Lower lobe of right lung (tissue), 2 donors: ENCODE measurements around the gene GGT7. TPM values are rescaled to one million over a fixed set of nuclear protein-coding genes. Genes with fewer than 3 reads are reported as not detected.
"Not testable (repeated sequence)": the region's sequence is repeated elsewhere in the genome, so short reads cannot be mapped to it uniquely, and the experiment has no call there.

Experiments used
- ATAC-seq, 2 donors: fragments of 200-7000 bp; cut with Tn5 transposase; one replicate each; pipeline ENCODE4 v1.9.1; 2020 to 2022; ENCODE audit warnings: mild to moderate bottlenecking in 2 of 2, moderate library complexity in 2 of 2
- DNase-seq: peaks from one replicate; pipeline ENCODE4 v3.0.0-alpha.2; 2020
- H3K27ac ChIP-seq: fragments of 200-600 bp; one replicate; pipeline ENCODE4 v1.8.0; 2022
- H3K27me3 ChIP-seq: fragments of 200-600 bp; one replicate; pipeline ENCODE4 v1.8.0; 2022; ENCODE audit warnings: low read depth
- H3K36me3 ChIP-seq: fragments of 200-600 bp; one replicate; pipeline ENCODE4 v1.8.0; 2022; ENCODE audit warnings: mild to moderate bottlenecking
- H3K4me1 ChIP-seq: fragments of 200-600 bp; one replicate; pipeline ENCODE4 v1.8.0; 2022
- H3K4me3 ChIP-seq: fragments of 200-600 bp; one replicate; pipeline ENCODE4 v1.8.0; 2022; ENCODE audit warnings: mild to moderate bottlenecking
- H3K9me3 ChIP-seq: fragments of 200-600 bp; one replicate; pipeline ENCODE4 v1.8.0; 2022
- intact Hi-C: fragments of 100-400 bp; cut with DNase I; formaldehyde crosslinking; loops from one replicate; pipeline ENCODE4 v1.11.0; 2022
- total RNA-seq: library from RNA; stranded (reverse); fragmentation: NEBNext Ultra II Directional; extraction: Animal tissue kit (Norgen Biotek cat#: 25700); gene quantifications from one replicate; pipeline ENCODE4 v1.2.1, GENCODE V29; 2021
- TF ChIP-seq, protein P1 (sequence below): fragments of 200-600 bp; IDR thresholded peaks from one replicate; pipeline ENCODE4 v1.8.0; 2022; ENCODE audit warnings: antibody characterized with exemption, mild to moderate bottlenecking
- donor health status: DM: no; HTN: yes; CAD: no; lungs with severe emphysema.

Gene GGT7
- total RNA-seq, 1 donor from 2014 or later: 24.0 TPM

DNA sequence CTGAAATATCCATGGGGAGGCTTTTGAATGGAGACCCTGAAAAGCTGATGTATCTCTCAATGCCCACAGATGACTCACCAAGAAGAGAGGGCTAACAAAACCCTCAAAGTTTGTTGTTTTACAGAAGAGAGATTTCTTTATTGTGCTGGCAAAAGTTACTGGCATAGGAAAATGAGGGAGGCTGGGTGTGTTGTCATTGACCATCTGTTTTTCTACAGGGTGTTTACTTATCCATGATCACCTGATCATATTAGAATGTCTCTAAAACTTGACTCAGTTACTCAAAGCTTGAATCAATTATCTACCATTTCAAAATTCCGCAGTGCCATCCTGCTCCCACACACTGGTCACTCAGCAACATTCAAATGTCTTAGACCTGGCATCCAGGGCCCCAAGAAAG is 57.0 kb downstream of the GGT7 start:
- TF ChIP-seq, protein P1, sequence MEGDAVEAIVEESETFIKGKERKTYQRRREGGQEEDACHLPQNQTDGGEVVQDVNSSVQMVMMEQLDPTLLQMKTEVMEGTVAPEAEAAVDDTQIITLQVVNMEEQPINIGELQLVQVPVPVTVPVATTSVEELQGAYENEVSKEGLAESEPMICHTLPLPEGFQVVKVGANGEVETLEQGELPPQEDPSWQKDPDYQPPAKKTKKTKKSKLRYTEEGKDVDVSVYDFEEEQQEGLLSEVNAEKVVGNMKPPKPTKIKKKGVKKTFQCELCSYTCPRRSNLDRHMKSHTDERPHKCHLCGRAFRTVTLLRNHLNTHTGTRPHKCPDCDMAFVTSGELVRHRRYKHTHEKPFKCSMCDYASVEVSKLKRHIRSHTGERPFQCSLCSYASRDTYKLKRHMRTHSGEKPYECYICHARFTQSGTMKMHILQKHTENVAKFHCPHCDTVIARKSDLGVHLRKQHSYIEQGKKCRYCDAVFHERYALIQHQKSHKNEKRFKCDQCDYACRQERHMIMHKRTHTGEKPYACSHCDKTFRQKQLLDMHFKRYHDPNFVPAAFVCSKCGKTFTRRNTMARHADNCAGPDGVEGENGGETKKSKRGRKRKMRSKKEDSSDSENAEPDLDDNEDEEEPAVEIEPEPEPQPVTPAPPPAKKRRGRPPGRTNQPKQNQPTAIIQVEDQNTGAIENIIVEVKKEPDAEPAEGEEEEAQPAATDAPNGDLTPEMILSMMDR: no peak
- intact Hi-C loops: no loop called here
- Histone ChIP-seq H3K27ac (no peak overlapping the region), H3K36me3 (no peaks in the 10 kb centered on the region), H3K4me1 (peaks cover 18% of the 10 kb centered on the region), H3K27me3 (no peaks in the 10 kb centered on the region), H3K4me3 (no peak overlapping the region), H3K9me3 (no peaks in the 10 kb centered on the region)
- no peak for DNase-seq
- no peak for ATAC-seq

DNA sequence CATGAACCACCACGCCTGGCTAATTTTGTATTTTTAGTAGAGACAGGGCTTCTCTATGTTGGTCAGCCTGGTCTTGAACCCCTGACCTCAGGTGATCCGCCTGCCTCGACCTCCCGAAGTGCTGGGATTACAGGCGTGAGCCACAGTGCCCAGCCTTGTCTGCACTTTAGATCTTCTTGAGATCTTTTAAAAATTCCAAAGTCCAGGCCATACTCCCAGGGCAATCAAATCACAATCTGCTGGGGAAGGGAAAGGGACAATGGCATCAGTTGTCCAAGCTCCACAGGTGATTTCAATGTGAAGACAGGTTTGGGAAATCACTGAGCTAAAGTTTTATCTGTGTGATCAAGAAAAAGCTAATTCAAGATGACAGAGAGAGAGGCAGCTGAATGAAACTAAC is 64.1 kb downstream of the GGT7 start:
- intact Hi-C loops: no loop called here
- Histone ChIP-seq H3K27me3 (no peaks in the 10 kb centered on the region), H3K36me3 (no peaks in the 10 kb centered on the region), H3K4me3 (no peak overlapping the region), H3K27ac (no peak overlapping the region), H3K9me3 (no peaks in the 10 kb centered on the region), H3K4me1 (peaks cover 26% of the 10 kb centered on the region)
- DNase-seq: no peak
- TF ChIP-seq, protein P1: no peak
- no peak for ATAC-seq

DNA sequence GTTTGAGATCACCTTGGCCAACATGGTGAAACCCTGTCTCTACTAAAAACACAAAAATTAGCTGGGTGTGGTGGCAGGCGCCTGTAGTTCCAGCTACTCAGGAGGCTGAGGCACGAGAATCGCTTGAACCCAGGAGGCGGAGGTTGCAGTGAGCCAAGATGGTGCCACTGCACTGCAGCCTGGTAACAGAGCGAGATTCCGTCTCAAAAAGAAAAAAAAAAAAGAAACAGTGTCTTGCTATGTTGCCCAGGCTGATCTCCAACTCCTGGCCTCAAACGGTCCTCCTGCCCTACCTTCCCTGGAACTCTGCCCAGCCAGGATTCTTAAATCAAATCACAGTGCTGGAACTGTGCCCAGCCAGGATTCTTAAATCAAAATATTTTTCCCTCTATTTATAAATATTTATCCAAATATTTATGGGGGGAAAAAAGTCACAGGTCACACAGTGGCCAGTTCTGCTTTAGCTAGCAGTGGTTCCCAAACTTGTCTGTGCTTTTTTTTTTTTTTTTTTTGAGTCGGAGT is 64.7 kb downstream of the GGT7 start:
- H3K27me3 ChIP-seq, intact Hi-C loops, H3K27ac ChIP-seq, H3K9me3 ChIP-seq, ATAC-seq, DNase-seq, H3K4me3 ChIP-seq, H3K36me3 ChIP-seq: not testable (repeated sequence)
- peaks cover 26% of the 10 kb centered on the region for H3K4me1 ChIP-seq

DNA sequence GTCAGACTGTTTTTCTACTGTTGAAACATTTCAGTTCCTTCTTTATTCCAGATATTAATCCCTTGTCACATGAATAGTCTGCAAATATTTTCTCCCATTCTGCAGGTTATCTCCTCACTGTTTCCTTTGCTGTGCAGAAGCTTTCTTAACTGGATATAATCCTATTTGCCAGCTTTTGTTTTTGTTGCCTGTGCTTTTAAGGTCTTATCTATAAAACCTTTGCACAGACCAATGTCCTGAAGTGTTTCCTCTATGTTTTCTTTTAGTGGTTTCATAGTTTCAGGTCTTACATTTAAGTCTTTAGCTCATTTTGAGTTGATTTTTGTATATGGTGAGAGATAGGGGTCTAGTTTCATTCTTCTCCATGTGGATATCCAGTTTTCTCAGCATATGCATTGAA is 66.4 kb downstream of the GGT7 start:
- H3K27me3 ChIP-seq: no peaks in the 10 kb centered on the region
- TF ChIP-seq, protein P1: no peak
- ATAC-seq (no peak), DNase-seq (no peak)
- no peaks in the 10 kb centered on the region for H3K9me3 ChIP-seq
- peaks cover 26% of the 10 kb centered on the region for H3K4me1 ChIP-seq
- no peaks in the 10 kb centered on the region for H3K36me3 ChIP-seq
- intact Hi-C loops: no loop called here
- no peak overlapping the region for H3K27ac ChIP-seq
- H3K4me3 ChIP-seq: no peak overlapping the region

DNA sequence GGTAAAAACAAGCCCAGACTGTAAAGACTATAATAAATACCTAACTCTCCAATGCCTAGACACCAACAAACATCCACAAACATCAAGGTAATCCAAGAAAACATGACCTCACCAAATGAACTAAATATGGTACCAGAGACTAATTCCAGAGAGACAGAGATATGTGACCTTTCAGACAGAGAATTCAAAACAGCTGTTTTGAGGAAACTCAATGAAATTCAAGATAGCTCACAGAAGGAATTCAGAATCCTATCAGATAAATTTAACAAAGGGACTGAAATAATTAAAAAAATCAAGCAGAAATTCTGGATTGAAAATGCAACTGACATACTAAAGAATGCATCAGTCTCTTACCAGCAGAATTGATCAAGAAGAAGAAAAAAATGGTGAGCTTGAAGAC is 73.8 kb downstream of the GGT7 start:
- DNase-seq (no peak), ATAC-seq (no peak)
- Histone ChIP-seq H3K9me3 (no peaks in the 10 kb centered on the region), H3K36me3 (no peaks in the 10 kb centered on the region), H3K4me3 (no peak overlapping the region), H3K27me3 (no peaks in the 10 kb centered on the region), H3K4me1 (peaks cover 14% of the 10 kb centered on the region), H3K27ac (no peak overlapping the region)
- intact Hi-C loops: no loop called here
- TF ChIP-seq, protein P1: no peak

DNA sequence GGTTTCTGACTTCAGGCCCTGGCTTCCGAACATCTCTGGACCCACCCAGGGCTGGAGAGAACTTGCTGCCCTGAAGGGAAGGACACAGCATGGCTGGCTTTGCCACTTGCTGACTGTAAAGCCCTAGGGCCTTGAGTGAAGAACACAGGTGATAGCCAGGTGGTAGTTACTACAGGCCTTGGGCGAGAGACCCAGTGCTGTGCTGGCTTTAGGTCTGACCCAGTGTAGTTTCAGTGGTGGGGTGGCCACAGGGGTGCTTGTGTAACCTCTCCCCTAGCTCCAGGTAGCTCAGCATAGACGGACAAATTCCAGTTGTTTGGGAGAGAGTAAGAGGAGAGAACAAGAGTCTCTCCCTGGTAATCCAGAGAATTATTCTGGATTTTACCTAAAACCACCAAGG is 74.3 kb downstream of the GGT7 start:
- ATAC-seq (no peak), DNase-seq (no peak)
- no peak overlapping the region for H3K4me3 ChIP-seq
- H3K4me1 ChIP-seq: peaks cover 19% of the 10 kb centered on the region
- no peaks in the 10 kb centered on the region for H3K36me3 ChIP-seq
- H3K9me3 ChIP-seq: no peaks in the 10 kb centered on the region
- TF ChIP-seq, protein P1: no peak
- intact Hi-C loops: no loop called here
- H3K27ac ChIP-seq: no peak overlapping the region
- H3K27me3 ChIP-seq: no peaks in the 10 kb centered on the region
